ENCODE data around the gene VSTM4. TPM values are rescaled to one million over a fixed set of nuclear protein-coding genes. Genes with fewer than 3 reads are reported as not detected.

VSTM4 gene
- polyA plus RNA-seq, 1 donor (not counting 4 experiments of a cell fraction or from before 2014, with no cell fraction given) = not detected

GRCh38 chr10:49144058-49144720 is 28.9 kb upstream of the VSTM4 start:
- no peak for DNase-seq (ENCODE audit: low read depth, low spot score)

GRCh38 chr10:49143249-49143648 is 27.9 kb upstream of the VSTM4 start:
- TF ChIP-seq EZH2 (IDR thresholded peaks at IDR 0.05; ENCODE audit: low read length) (no peak), CTCF (optimal IDR thresholded peaks at IDR 0.05 in 1 of 3, IDR thresholded peaks at IDR 0.05 in 1 of 3, conservative IDR thresholded peaks at IDR 0.05 in 1 of 3; ENCODE audit: extremely low read depth in 1 of 3, insufficient read depth in 2 of 3, low read length in 3 of 3) (no peak)
- H3K9ac ChIP-seq (ENCODE audit: control insufficient read depth, extremely low read depth, insufficient read depth, low read length) = no peak overlapping the region
- no peaks in the 10 kb centered on the region for H3K9me3 ChIP-seq (ENCODE audit: control insufficient read depth, low read depth, low read length)
- no peaks in the 10 kb centered on the region for H3K27me3 ChIP-seq (ENCODE audit: control insufficient read depth, extremely low read depth, insufficient read depth, low read length)
- H3K79me2 ChIP-seq (ENCODE audit: control insufficient read depth, insufficient read depth, low read length) = no peaks in the 10 kb centered on the region
- no peaks in the 10 kb centered on the region for H4K20me1 ChIP-seq (ENCODE audit: control insufficient read depth, extremely low read depth, insufficient read depth, low read length)
- DNase-seq (ENCODE audit: low read depth, low spot score) = no peak
- dilution Hi-C loops (cut with MboI; ENCODE audit: extremely low pct_ligation_motif_present, low sequenced_read_pairs) = no loop called here
- no peak overlapping the region for H3K27ac ChIP-seq (ENCODE audit: control insufficient read depth, insufficient read depth, low read length)
- no peak overlapping the region for H3K4me2 ChIP-seq (ENCODE audit: control insufficient read depth, extremely low read depth, insufficient read depth, low read depth, low read length)
- H2AFZ ChIP-seq (ENCODE audit: control insufficient read depth, low read length) = no peak overlapping the region
- FAIRE-seq = no peak
- H3K4me1 ChIP-seq (ENCODE audit: control insufficient read depth, extremely low read depth, insufficient read depth, low read length) = no peaks in the 10 kb centered on the region
- no peaks in the 10 kb centered on the region for H3K9me1 ChIP-seq (ENCODE audit: control insufficient read depth, extremely low read depth, insufficient read depth, low read length)
- no peaks in the 10 kb centered on the region for H3K36me3 ChIP-seq (ENCODE audit: control insufficient read depth in 2 of 2, extremely low read depth in 1 of 2, insufficient read depth in 2 of 2, low read length in 2 of 2)
- H3K4me3 ChIP-seq (ENCODE audit: control insufficient read depth in 2 of 3, extremely low read depth in 1 of 3, insufficient read depth in 2 of 3, low read depth in 1 of 3, low read length in 3 of 3) = no peak overlapping the region

More at GRCh38 chr10:49144058-49144720, 28.9 kb upstream of the VSTM4 start:
- no peak overlapping the region for H2AFZ ChIP-seq (ENCODE audit: control insufficient read depth, low read length)
- H3K9me3 ChIP-seq (ENCODE audit: control insufficient read depth, low read depth, low read length) = no peaks in the 10 kb centered on the region
- H3K4me1 ChIP-seq (ENCODE audit: control insufficient read depth, extremely low read depth, insufficient read depth, low read length) = no peaks in the 10 kb centered on the region
- H4K20me1 ChIP-seq (ENCODE audit: control insufficient read depth, extremely low read depth, insufficient read depth, low read length) = no peaks in the 10 kb centered on the region
- FAIRE-seq = no peak
- TF ChIP-seq EZH2 (IDR thresholded peaks at IDR 0.05; ENCODE audit: low read length) = no peak
- TF ChIP-seq CTCF (optimal IDR thresholded peaks at IDR 0.05 in 1 of 3, IDR thresholded peaks at IDR 0.05 in 1 of 3, conservative IDR thresholded peaks at IDR 0.05 in 1 of 3; ENCODE audit: extremely low read depth in 1 of 3, insufficient read depth in 2 of 3, low read length in 3 of 3) = no peak
- H3K4me2 ChIP-seq (ENCODE audit: control insufficient read depth, extremely low read depth, insufficient read depth, low read depth, low read length) = no peak overlapping the region
- H3K79me2 ChIP-seq (ENCODE audit: control insufficient read depth, insufficient read depth, low read length) = no peaks in the 10 kb centered on the region
- H3K27ac ChIP-seq (ENCODE audit: control insufficient read depth, insufficient read depth, low read length) = no peak overlapping the region
- no peaks in the 10 kb centered on the region for H3K36me3 ChIP-seq (ENCODE audit: control insufficient read depth in 2 of 2, extremely low read depth in 1 of 2, insufficient read depth in 2 of 2, low read length in 2 of 2)
- no peaks in the 10 kb centered on the region for H3K9me1 ChIP-seq (ENCODE audit: control insufficient read depth, extremely low read depth, insufficient read depth, low read length)
- H3K27me3 ChIP-seq (ENCODE audit: control insufficient read depth, extremely low read depth, insufficient read depth, low read length) = no peaks in the 10 kb centered on the region
- no peak overlapping the region for H3K4me3 ChIP-seq (ENCODE audit: control insufficient read depth in 2 of 3, extremely low read depth in 1 of 3, insufficient read depth in 2 of 3, low read depth in 1 of 3, low read length in 3 of 3)
- no peak overlapping the region for H3K9ac ChIP-seq (ENCODE audit: control insufficient read depth, extremely low read depth, insufficient read depth, low read length)
- dilution Hi-C loops (cut with MboI; ENCODE audit: extremely low pct_ligation_motif_present, low sequenced_read_pairs) = no loop called here
